Gastroesophageal sphincter (tissue), 3 donors: ENCODE measurements around the gene B4GALT2.

Source experiments
- CTCF ChIP-seq, 4 experiments: fragments of 200-600 bp in 2 of 4; fragments of 450-650 bp in 2 of 4; sonication (generic) in 1 of 4; IDR thresholded peaks; one replicate each; pipeline ENCODE4 v1.5.1; 2017 to 2019; ENCODE audit warnings: antibody characterized with exemption in 4 of 4, mild to moderate bottlenecking in 2 of 4, moderate library complexity in 2 of 4
- EP300 ChIP-seq: sonication (generic); formaldehyde crosslinking; IDR thresholded peaks from one replicate; pipeline ENCODE4 v1.6.1; 2017; ENCODE audit warnings: antibody characterized with exemption, mild to moderate bottlenecking
- POLR2A ChIP-seq, 2 donors: fragments of 450-650 bp; IDR thresholded peaks; one replicate each; pipeline ENCODE4 v1.6.1; 2017; ENCODE audit warnings: antibody characterized with exemption in 2 of 2, mild to moderate bottlenecking in 2 of 2, moderate library complexity in 1 of 2
- POLR2AphosphoS5 ChIP-seq: sonication (generic); formaldehyde crosslinking; IDR thresholded peaks from one replicate; pipeline ENCODE4 v1.6.1; 2017; ENCODE audit warnings: antibody characterized with exemption

GRCh38 chr1:44016890-44017400 lies 37.9 kb downstream of the B4GALT2 start:
- TF ChIP-seq POLR2AphosphoS5 (no peak), CTCF (IDR thresholded peaks at IDR 0.05) (no peak), EP300 (no peak), POLR2A (IDR thresholded peaks at IDR 0.05) (no peak)
